ENCODE data around the gene KIF1B.
A peak's percentile ranks its signal among the peaks of the same experiment; 100 is the strongest.

Gene KIF1B

DNA sequence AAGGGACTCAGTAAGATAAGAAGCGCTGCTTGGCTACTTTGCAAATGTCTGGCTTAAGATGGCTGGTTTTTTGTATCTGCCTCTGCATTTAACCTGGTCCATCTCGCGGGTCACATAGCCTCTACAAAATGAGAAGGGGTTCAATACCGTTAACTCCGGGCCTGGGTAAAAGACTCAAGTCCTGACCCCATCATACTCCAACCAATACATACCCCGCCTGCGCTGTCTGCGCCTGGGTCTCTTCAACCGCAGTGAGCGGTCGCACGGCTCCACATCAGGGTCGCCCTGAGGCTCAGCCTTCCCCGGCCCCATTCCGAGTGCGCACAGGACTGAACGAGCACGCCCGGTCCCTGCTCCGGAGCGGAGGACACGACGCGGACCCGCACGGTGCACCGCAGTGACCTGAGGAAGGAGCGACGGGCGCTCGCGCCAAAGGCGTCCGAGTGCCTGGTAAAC lies 187.9 kb downstream of the KIF1B start (continued):
- TF ChIP-seq MEIS1 (CRISPR knock-in tag; IDR thresholded peaks at IDR 0.05; ENCODE audit: borderline replicate concordance) (no peak), ZFHX2 (tag by site-specific recombination; conservative IDR thresholded peaks at IDR 0.05) (no peak), ZNF610 (tag by site-specific recombination; IDR thresholded peaks at IDR 0.05; ENCODE audit: borderline replicate concordance) (peak; percentile 94), ZNF10 (tag by site-specific recombination; IDR thresholded peaks at IDR 0.05) (peak; percentile 39; the same call in 1 of the 2 replicates), ZNF600 (tag by site-specific recombination; IDR thresholded peaks at IDR 0.05) (peak; percentile 97), ZBTB7A (tag by site-specific recombination; IDR thresholded peaks at IDR 0.05; ENCODE audit: low read depth) (no peak), IKZF3 (tag by site-specific recombination; IDR thresholded peaks at IDR 0.05) (no peak), ZNF311 (tag by site-specific recombination; IDR thresholded peaks at IDR 0.05; ENCODE audit: borderline replicate concordance) (no peak), ZNF394 (tag by site-specific recombination; IDR thresholded peaks at IDR 0.05; ENCODE audit: borderline replicate concordance) (no peak), ZNF174 (tag by site-specific recombination; IDR thresholded peaks at IDR 0.05) (no peak), ZNF521 (tag by site-specific recombination; IDR thresholded peaks at IDR 0.05) (no peak), ZNF335 (tag by site-specific recombination; conservative IDR thresholded peaks at IDR 0.05) (peak; percentile 86; the same call in 1 of the 2 replicates)
- TF ChIP-seq, protein P1, sequence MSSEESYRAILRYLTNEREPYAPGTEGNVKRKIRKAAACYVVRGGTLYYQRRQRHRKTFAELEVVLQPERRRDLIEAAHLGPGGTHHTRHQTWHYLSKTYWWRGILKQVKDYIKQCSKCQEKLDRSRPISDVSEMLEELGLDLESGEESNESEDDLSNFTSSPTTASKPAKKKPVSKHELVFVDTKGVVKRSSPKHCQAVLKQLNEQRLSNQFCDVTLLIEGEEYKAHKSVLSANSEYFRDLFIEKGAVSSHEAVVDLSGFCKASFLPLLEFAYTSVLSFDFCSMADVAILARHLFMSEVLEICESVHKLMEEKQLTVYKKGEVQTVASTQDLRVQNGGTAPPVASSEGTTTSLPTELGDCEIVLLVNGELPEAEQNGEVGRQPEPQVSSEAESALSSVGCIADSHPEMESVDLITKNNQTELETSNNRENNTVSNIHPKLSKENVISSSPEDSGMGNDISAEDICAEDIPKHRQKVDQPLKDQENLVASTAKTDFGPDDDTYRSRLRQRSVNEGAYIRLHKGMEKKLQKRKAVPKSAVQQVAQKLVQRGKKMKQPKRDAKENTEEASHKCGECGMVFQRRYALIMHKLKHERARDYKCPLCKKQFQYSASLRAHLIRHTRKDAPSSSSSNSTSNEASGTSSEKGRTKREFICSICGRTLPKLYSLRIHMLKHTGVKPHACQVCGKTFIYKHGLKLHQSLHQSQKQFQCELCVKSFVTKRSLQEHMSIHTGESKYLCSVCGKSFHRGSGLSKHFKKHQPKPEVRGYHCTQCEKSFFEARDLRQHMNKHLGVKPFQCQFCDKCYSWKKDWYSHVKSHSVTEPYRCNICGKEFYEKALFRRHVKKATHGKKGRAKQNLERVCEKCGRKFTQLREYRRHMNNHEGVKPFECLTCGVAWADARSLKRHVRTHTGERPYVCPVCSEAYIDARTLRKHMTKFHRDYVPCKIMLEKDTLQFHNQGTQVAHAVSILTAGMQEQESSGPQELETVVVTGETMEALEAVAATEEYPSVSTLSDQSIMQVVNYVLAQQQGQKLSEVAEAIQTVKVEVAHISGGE (tag by site-specific recombination; conservative IDR thresholded peaks at IDR 0.05; ENCODE audit: low read depth): peak; percentile 92

DNA sequence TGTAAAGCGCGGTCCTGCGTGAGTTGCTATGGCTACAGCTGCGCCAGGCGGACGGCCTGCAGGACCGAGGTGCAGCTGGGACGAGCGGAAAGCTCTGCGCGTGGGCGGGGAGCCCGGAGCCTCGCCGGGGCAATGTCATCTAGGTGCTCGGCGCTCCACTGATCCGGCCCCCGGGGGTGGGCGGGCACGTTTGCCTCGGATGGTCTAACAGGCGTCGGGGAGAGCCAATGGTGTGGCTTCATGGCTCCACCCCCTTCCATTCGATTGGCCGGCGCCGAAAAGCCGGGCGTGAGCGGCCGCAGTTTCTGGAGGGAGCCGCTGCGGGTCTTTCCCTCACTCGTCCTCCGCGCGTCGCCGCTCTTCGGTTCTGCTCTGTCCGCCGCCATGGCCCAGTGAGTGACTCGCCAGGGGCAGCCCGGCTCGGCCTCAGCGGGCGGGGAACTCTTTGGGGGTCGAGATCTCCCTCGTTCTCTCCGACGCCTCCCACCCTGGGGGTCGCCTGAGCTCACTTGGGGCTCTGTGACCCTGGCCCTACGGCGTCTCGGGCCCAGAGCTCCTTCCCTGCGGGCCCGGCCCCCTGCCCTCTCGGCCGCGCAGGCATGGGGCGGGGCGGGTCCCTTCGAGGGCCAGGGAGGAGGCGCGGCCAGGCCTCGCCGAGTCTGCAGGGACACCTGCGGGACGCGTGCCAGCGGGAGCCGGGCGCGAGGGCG lies 188.5 kb downstream of the KIF1B start, which contains the start of gene PGD:
TSS of gene PGD (plus strand) at position 331 of the 710 bp plus-strand sequence. CDS start at position 385, 54 bp downstream.
- H3K36me3 ChIP-seq (ENCODE audit: control insufficient read depth in 2 of 2, insufficient read depth in 1 of 2, low read length in 2 of 2): peaks cover 13 to 38% of the 10 kb centered on the region in 2 experiments
- ChIA-PET CTCF (interaction anchor here (0.5 to 1.6 kb wide), 6 partner anchors 11 to 130 kb away, joined by 3 to 10 read pairs (median 4); partner anchors contain the start of gene CENPS), POLR2A (interaction anchor here (0.5 to 2.2 kb wide), 10 partner anchors 10 to 1534 kb away, joined by 3 to 10 read pairs (median 3); partner anchors contain the start of gene CENPS)
- H3K9me3 ChIP-seq (ENCODE audit: control insufficient read depth, insufficient read depth, low read depth, low read length): no peaks in the 10 kb centered on the region
- peak within 1 kb of the TSS; percentile 62 for H3K4me3 ChIP-seq (ENCODE audit: low read depth, low read length)
- peaks cover 2% of the 10 kb centered on the region; the same call in 1 of the 2 replicates for H3K4me1 ChIP-seq (ENCODE audit: control insufficient read depth, insufficient read depth, low read length)
- peak within 1 kb of the TSS; percentile 86 for H3K27ac ChIP-seq (ENCODE audit: extremely low read depth, low read depth, low read length)
- peak; percentile 35; the same call in 1 of the 2 replicates for TF ChIP-seq ZSCAN30 (tag by site-specific recombination; IDR thresholded peaks at IDR 0.05)
- TF ChIP-seq ZNF341 (tag by site-specific recombination; IDR thresholded peaks at IDR 0.05; ENCODE audit: low read depth): 0 out of 2 replicates have a peak, but pooled peaks have one; percentile 25
- TF ChIP-seq, protein P2, sequence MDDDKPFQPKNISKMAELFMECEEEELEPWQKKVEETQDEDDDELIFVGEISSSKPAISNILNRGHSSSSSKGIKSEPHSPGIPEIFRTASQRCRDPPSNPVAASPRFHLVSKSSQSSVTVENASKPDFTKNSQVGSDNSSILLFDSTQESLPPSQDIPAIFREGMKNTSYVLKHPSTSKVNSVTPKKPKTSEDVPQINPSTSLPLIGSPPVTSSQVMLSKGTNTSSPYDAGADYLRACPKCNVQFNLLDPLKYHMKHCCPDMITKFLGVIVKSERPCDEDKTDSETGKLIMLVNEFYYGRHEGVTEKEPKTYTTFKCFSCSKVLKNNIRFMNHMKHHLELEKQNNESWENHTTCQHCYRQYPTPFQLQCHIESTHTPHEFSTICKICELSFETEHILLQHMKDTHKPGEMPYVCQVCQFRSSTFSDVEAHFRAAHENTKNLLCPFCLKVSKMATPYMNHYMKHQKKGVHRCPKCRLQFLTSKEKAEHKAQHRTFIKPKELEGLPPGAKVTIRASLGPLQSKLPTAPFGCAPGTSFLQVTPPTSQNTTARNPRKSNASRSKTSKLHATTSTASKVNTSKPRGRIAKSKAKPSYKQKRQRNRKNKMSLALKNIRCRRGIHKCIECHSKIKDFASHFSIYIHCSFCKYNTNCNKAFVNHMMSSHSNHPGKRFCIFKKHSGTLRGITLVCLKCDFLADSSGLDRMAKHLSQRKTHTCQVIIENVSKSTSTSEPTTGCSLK (tag by site-specific recombination; IDR thresholded peaks at IDR 0.05): no peak
- TF ChIP-seq ZNF266 (tag by site-specific recombination; IDR thresholded peaks at IDR 0.05; ENCODE audit: low read depth): no peak
- TF ChIP-seq ZNF629 (tag by site-specific recombination; IDR thresholded peaks at IDR 0.05): peak; percentile 58
- no peak for TF ChIP-seq ZNF514 (tag by site-specific recombination; IDR thresholded peaks at IDR 0.05)
- TF ChIP-seq ZNF24 (tag by site-specific recombination; IDR thresholded peaks at IDR 0.05): peak; percentile 78
- TF ChIP-seq ZIC2 (tag by site-specific recombination; IDR thresholded peaks at IDR 0.05): peak; percentile 88
- 0 out of 2 replicates have a peak, but pooled peaks have one; percentile 51 for TF ChIP-seq TRIM28 (IDR thresholded peaks at IDR 0.05; ENCODE audit: borderline replicate concordance, low read length)
- TF ChIP-seq, protein P3, sequence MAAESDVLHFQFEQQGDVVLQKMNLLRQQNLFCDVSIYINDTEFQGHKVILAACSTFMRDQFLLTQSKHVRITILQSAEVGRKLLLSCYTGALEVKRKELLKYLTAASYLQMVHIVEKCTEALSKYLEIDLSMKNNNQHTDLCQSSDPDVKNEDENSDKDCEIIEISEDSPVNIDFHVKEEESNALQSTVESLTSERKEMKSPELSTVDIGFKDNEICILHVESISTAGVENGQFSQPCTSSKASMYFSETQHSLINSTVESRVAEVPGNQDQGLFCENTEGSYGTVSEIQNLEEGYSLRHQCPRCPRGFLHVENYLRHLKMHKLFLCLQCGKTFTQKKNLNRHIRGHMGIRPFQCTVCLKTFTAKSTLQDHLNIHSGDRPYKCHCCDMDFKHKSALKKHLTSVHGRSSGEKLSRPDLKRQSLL (tag by site-specific recombination; IDR thresholded peaks at IDR 0.05): 0 out of 2 replicates have a peak, but pooled peaks have one; percentile 5
- TF ChIP-seq, protein P4, sequence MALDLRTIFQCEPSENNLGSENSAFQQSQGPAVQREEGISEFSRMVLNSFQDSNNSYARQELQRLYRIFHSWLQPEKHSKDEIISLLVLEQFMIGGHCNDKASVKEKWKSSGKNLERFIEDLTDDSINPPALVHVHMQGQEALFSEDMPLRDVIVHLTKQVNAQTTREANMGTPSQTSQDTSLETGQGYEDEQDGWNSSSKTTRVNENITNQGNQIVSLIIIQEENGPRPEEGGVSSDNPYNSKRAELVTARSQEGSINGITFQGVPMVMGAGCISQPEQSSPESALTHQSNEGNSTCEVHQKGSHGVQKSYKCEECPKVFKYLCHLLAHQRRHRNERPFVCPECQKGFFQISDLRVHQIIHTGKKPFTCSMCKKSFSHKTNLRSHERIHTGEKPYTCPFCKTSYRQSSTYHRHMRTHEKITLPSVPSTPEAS (tag by site-specific recombination; IDR thresholded peaks at IDR 0.05): 0 out of 2 replicates have a peak, but pooled peaks have one; percentile 31
- TF ChIP-seq, protein P5, sequence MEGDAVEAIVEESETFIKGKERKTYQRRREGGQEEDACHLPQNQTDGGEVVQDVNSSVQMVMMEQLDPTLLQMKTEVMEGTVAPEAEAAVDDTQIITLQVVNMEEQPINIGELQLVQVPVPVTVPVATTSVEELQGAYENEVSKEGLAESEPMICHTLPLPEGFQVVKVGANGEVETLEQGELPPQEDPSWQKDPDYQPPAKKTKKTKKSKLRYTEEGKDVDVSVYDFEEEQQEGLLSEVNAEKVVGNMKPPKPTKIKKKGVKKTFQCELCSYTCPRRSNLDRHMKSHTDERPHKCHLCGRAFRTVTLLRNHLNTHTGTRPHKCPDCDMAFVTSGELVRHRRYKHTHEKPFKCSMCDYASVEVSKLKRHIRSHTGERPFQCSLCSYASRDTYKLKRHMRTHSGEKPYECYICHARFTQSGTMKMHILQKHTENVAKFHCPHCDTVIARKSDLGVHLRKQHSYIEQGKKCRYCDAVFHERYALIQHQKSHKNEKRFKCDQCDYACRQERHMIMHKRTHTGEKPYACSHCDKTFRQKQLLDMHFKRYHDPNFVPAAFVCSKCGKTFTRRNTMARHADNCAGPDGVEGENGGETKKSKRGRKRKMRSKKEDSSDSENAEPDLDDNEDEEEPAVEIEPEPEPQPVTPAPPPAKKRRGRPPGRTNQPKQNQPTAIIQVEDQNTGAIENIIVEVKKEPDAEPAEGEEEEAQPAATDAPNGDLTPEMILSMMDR (tag by site-specific recombination; IDR thresholded peaks at IDR 0.05): peak; percentile 82
- peak; percentile 27; the same call in 1 of the 2 replicates for TF ChIP-seq ZSCAN16 (tag by site-specific recombination; IDR thresholded peaks at IDR 0.05)
